Astrocyte (in vitro differentiated cells and primary cell): ENCODE results near the gene MLLT1. TPM values are rescaled to one million over a fixed set of nuclear protein-coding genes. Genes with fewer than 3 reads are reported as not detected.

ENCODE experiments used
- DNase-seq: peaks from one replicate; pipeline ENCODE4 v3.0.0-alpha.2; 2010; ENCODE audit warnings: low read depth
- FAIRE-seq: peaks from 2 replicates; lab custom pipeline; 2011; peaks lifted over from hg19 to GRCh38; lab: Jason Lieb, UNC
- H2AFZ ChIP-seq: 2 replicates; pipeline ENCODE4 v1.6.0; 2012; ENCODE audit warnings: low read depth, low read length, inconsistent platforms
- H3K27ac ChIP-seq: 2 replicates; pipeline ENCODE4 v1.5.1; 2011; ENCODE audit warnings: low read depth, low read length, inconsistent platforms
- H3K27me3 ChIP-seq: 2 replicates; pipeline ENCODE4 v1.6.0; 2011; ENCODE audit warnings: low read length, inconsistent platforms; ENCODE audit not compliant: insufficient read depth
- H3K36me3 ChIP-seq: 2 replicates; pipeline ENCODE4 v1.5.1; 2011; ENCODE audit warnings: low read length, inconsistent platforms; ENCODE audit not compliant: insufficient read depth
- H3K4me1 ChIP-seq: 2 replicates; pipeline ENCODE4 v1.5.1; 2011; ENCODE audit warnings: low read length, inconsistent platforms; ENCODE audit not compliant: insufficient read depth
- H3K4me2 ChIP-seq: 2 replicates; pipeline ENCODE4 v1.6.0; 2012; ENCODE audit warnings: low read length, inconsistent platforms
- H3K4me3 ChIP-seq: 2 replicates; pipeline ENCODE4 v1.5.1; 2011; ENCODE audit warnings: low read depth, mild to moderate bottlenecking, low read length, inconsistent platforms; ENCODE audit not compliant: insufficient read depth
- H3K79me2 ChIP-seq: 2 replicates; pipeline ENCODE4 v1.6.0; 2012; ENCODE audit warnings: mild to moderate bottlenecking, low read length, inconsistent platforms; ENCODE audit not compliant: insufficient read depth
- H3K9ac ChIP-seq: 2 replicates; pipeline ENCODE4 v1.6.0; 2012; ENCODE audit warnings: mild to moderate bottlenecking, low read length, inconsistent platforms
- H3K9me3 ChIP-seq: 2 replicates; pipeline ENCODE4 v1.5.1; 2012; ENCODE audit warnings: low read depth, mild to moderate bottlenecking, low read length, inconsistent platforms; ENCODE audit not compliant: insufficient read depth
- H4K20me1 ChIP-seq: 2 replicates; pipeline ENCODE4 v1.6.0; 2012; ENCODE audit warnings: low read length, inconsistent platforms; ENCODE audit not compliant: insufficient read depth
- H3K27ac Mint-ChIP-seq: one replicate; pipeline ENCODE4 v1.8.0; 2021; ENCODE audit warnings: mild to moderate bottlenecking, mixed read lengths; ENCODE audit not compliant: unreplicated experiment
- H3K27me3 Mint-ChIP-seq: one replicate; pipeline ENCODE4 v1.8.0; 2021; ENCODE audit warnings: low read depth, mixed read lengths; ENCODE audit not compliant: unreplicated experiment
- H3K36me3 Mint-ChIP-seq: one replicate; pipeline ENCODE4 v1.8.0; 2021; ENCODE audit warnings: low read depth, mixed read lengths; ENCODE audit not compliant: unreplicated experiment
- H3K4me1 Mint-ChIP-seq: one replicate; pipeline ENCODE4 v1.8.0; 2021; ENCODE audit warnings: low read depth, mixed read lengths; ENCODE audit not compliant: unreplicated experiment
- H3K4me3 Mint-ChIP-seq: one replicate; pipeline ENCODE4 v1.8.0; 2021; ENCODE audit warnings: mild to moderate bottlenecking, moderate library complexity, mixed read lengths; ENCODE audit not compliant: unreplicated experiment
- H3K9me3 Mint-ChIP-seq: one replicate; pipeline ENCODE4 v1.8.0; 2021; ENCODE audit warnings: mild to moderate bottlenecking, mixed read lengths; ENCODE audit not compliant: unreplicated experiment
- EZH2 ChIP-seq: IDR thresholded peaks from 2 replicates; pipeline ENCODE4 v1.6.1; 2012; ENCODE audit warnings: mild to moderate bottlenecking, low read length, inconsistent platforms; ENCODE audit not compliant: insufficient read depth
- total RNA-seq: library from RNA; stranded (reverse); gene quantifications from 2 replicates; pipeline ENCODE4 v1.2.1, GENCODE V29; 2021
- TF ChIP-seq, protein P1 (sequence below): IDR thresholded peaks from 2 replicates; pipeline ENCODE4 v1.5.1; 2011; ENCODE audit warnings: low read depth, mild to moderate bottlenecking, inconsistent platforms, low read length, moderate library complexity; ENCODE audit not compliant: insufficient read depth

Gene MLLT1
- total RNA-seq, 1 donor from 2014 or later = 46.0 TPM

DNA sequence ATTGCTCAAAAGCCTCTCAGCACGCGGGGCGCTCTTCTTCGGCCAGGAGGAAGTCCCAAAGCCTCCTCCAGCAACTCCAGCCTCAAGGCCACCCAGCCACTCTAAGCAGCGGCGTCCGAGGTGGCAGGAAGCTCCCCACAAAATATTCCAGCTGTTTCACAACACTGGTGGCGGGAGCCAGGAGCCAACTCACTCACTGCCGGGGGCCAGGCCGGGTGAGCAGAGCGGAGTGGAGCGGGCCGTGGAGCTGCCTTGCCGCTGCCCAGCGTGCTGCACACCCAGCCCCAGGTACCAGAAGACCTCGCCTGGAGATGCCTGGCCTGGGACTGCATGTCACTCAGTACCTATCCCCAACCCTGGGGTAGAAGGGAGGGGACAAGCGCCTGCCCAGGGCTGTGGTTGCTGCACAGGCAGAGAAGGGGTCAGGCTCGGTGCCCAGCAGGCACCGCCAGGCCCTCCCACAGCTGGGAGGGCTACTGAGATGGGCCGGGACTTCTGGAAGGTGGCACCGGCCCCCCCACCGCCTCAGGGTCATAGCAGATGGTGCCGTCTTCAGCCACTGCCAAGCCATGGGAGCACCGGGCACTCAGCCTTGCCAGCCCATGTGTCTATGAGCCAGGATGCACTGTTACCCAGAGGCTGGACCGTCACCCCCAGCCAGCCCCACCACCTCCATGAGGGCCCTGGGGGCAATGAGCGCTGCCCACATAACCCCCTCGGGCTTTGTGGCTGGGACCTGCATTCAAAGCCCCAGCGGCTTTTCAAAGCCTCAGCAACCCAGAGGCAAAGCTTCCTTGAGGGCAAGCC, 59.2 kb downstream of the MLLT1 start:
- Histone ChIP-seq H3K9ac (no peak overlapping the region), H3K4me3 (no peak overlapping the region), H3K27ac (no peak overlapping the region), H2AFZ (no peak overlapping the region), H3K27me3 (no peaks in the 10 kb centered on the region), H3K4me1 (peaks cover 29% of the 10 kb centered on the region), H3K4me2 (no peak overlapping the region), H3K9me3 (no peaks in the 10 kb centered on the region), H4K20me1 (peaks cover 56% of the 10 kb centered on the region), H3K36me3 (no peaks in the 10 kb centered on the region), H3K79me2 (peaks cover 31% of the 10 kb centered on the region)
- peaks cover 3% of the 10 kb centered on the region for H3K36me3 Mint-ChIP-seq
- no peak for DNase-seq
- no peak overlapping the region for H3K27ac Mint-ChIP-seq
- H3K4me1 Mint-ChIP-seq = peaks cover 7% of the 10 kb centered on the region
- no peaks in the 10 kb centered on the region for H3K9me3 Mint-ChIP-seq
- FAIRE-seq = no peak
- H3K27me3 Mint-ChIP-seq = no peaks in the 10 kb centered on the region
- no peak overlapping the region for H3K4me3 Mint-ChIP-seq
- TF ChIP-seq, protein P1, sequence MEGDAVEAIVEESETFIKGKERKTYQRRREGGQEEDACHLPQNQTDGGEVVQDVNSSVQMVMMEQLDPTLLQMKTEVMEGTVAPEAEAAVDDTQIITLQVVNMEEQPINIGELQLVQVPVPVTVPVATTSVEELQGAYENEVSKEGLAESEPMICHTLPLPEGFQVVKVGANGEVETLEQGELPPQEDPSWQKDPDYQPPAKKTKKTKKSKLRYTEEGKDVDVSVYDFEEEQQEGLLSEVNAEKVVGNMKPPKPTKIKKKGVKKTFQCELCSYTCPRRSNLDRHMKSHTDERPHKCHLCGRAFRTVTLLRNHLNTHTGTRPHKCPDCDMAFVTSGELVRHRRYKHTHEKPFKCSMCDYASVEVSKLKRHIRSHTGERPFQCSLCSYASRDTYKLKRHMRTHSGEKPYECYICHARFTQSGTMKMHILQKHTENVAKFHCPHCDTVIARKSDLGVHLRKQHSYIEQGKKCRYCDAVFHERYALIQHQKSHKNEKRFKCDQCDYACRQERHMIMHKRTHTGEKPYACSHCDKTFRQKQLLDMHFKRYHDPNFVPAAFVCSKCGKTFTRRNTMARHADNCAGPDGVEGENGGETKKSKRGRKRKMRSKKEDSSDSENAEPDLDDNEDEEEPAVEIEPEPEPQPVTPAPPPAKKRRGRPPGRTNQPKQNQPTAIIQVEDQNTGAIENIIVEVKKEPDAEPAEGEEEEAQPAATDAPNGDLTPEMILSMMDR = no peak
- TF ChIP-seq EZH2 = no peak

DNA sequence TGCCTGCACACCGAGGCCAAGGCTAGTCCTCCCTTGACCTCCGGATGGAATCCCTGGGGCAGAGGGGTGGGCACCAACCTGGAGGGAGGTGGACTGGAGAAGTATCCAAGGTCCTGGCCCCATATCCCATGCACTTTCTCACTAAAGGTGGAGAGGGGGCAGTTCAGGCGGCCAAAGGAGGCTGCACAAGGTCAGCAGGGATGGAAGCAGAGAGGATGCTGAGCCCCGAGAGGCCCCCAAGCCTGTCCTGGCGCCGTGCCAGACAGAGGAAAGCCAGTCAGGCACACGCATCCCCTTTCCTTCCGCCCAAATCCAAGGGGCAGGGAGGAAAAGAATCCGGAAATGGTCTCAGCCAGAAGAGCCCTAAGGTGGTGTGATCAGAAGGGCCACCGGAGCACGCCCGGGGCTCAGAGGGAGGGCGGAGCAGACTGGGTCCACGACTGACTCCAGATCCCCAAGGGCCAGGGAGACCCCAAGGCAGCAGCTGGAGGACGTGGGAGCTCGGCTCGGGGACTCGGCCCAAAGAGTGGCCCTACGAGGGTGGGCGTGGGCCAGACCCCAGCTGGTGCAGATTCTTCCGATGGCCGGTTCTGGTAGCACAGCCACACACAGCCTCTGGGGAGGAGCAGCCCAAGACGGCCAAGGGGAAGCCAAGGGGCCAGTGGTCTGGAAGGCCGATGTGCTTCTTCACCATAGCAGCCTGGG, 60.0 kb downstream of the MLLT1 start:
- Histone ChIP-seq H3K27me3 (no peaks in the 10 kb centered on the region), H3K9ac (no peak overlapping the region), H4K20me1 (peaks cover 55% of the 10 kb centered on the region), H3K4me2 (no peak overlapping the region), H3K79me2 (peaks cover 24% of the 10 kb centered on the region), H3K36me3 (no peaks in the 10 kb centered on the region), H3K27ac (no peak overlapping the region), H2AFZ (no peak overlapping the region), H3K9me3 (no peaks in the 10 kb centered on the region), H3K4me1 (peaks cover 29% of the 10 kb centered on the region), H3K4me3 (no peak overlapping the region)
- Mint-ChIP-seq H3K36me3 (peaks cover 3% of the 10 kb centered on the region), H3K27me3 (no peaks in the 10 kb centered on the region), H3K4me3 (no peak overlapping the region), H3K4me1 (peaks cover 7% of the 10 kb centered on the region), H3K27ac (no peak overlapping the region), H3K9me3 (no peaks in the 10 kb centered on the region)
- TF ChIP-seq EZH2 = no peak
- TF ChIP-seq, protein P1 = no peak
- FAIRE-seq = no peak
- no peak for DNase-seq
